ENCODE measurements around the gene C1orf198. TPM values are rescaled to one million over a fixed set of nuclear protein-coding genes. Genes with fewer than 3 reads are reported as not detected.

Gene C1orf198
- polyA plus RNA-seq, 2 of the 4 experiments (the other 2 are of a cell fraction): 12.0 to 20.4 TPM

- no peak for DNase-seq (ENCODE audit: low read depth in 1 of 2, low spot score in 1 of 2)
- no peak for FAIRE-seq
- Histone ChIP-seq H3K9me3 (no peaks in the 10 kb centered on the region), H3K4me3 (no peak overlapping the region), H3K4me1 (no peaks in the 10 kb centered on the region), H3K4me2 (no peak overlapping the region), H3K27ac (no peak overlapping the region)
- 27% methylated on average over 3 of the region's 3 CpGs for WGBS (ENCODE audit: missing lambda C conversion rate)
- no peak for ATAC-seq
- ChIA-PET CTCF (interaction anchor here (0.6 to 1.3 kb wide), 3 partner anchors 36 to 258 kb away, joined by 3 read pairs; no protein-coding TSS in a partner anchor), POLR2A (no interaction called here)
- TF ChIP-seq CHD2 (IDR thresholded peaks at IDR 0.05; ENCODE audit: low read length, partially characterized antibody) (no peak), MAZ (IDR thresholded peaks at IDR 0.05; ENCODE audit: borderline replicate concordance, low read depth, low read length) (no peak), MYC (IDR thresholded peaks at IDR 0.05; ENCODE audit: borderline replicate concordance, low read length) (no peak), HES2 (IDR thresholded peaks at IDR 0.05) (no peak), CHD4 (IDR thresholded peaks at IDR 0.05; ENCODE audit: borderline replicate concordance) (no peak), GATA3 (IDR thresholded peaks at IDR 0.05; ENCODE audit: borderline replicate concordance) (no peak), RCOR1 (IDR thresholded peaks at IDR 0.05; ENCODE audit: low read depth, low read length) (no peak), EP300 (IDR thresholded peaks at IDR 0.05) (no peak), HDAC2 (IDR thresholded peaks at IDR 0.05) (no peak), CBX8 (IDR thresholded peaks at IDR 0.05) (no peak), FOSB (CRISPR knock-in tag; IDR thresholded peaks at IDR 0.05) (no peak), HEYL (CRISPR knock-in tag; IDR thresholded peaks at IDR 0.05) (no peak), PBX3 (IDR thresholded peaks at IDR 0.05) (no peak), USF2 (IDR thresholded peaks at IDR 0.05) (no peak)
Observed at GRCh38 chr1:230834292-230834691, 34.0 kb downstream of the C1orf198 start.

DNA sequence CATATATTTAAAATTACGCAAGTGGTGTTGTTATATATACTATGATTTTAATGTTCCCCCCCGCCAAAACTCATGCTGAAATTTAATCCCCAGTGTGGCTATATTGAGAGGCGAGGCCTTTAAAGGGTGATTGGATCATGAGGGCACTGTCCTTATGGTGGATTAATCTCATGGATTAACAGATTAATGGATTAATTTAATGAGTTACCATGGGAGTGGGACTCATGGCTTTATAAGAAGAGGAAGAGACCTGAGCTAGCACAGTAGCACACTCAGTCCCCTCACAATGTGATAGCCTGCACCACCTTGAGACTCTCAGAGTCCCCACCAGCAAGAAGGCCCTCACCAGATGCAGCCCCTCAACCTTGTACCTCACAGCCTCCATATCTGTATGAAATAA is 34.8 kb downstream of the C1orf198 start:
- Histone ChIP-seq H3K4me2 (no peak overlapping the region), H3K9me3 (no peaks in the 10 kb centered on the region), H3K27ac (no peak overlapping the region), H3K4me3 (no peak overlapping the region), H3K4me1 (no peaks in the 10 kb centered on the region)
- DNase-seq (ENCODE audit: low read depth in 1 of 2, low spot score in 1 of 2) (no peak), ATAC-seq (no peak), FAIRE-seq (no peak)
- no peak for TF ChIP-seq GATA3 (IDR thresholded peaks at IDR 0.05; ENCODE audit: borderline replicate concordance)
- ChIA-PET POLR2A (no interaction called here), CTCF (interaction anchor here (1.3 kb wide), 1 partner anchor 36 kb away, joined by 3 read pairs; no protein-coding TSS in a partner anchor)
- 93% methylated on average over 3 of the region's 3 CpGs for WGBS (ENCODE audit: missing lambda C conversion rate)

DNA sequence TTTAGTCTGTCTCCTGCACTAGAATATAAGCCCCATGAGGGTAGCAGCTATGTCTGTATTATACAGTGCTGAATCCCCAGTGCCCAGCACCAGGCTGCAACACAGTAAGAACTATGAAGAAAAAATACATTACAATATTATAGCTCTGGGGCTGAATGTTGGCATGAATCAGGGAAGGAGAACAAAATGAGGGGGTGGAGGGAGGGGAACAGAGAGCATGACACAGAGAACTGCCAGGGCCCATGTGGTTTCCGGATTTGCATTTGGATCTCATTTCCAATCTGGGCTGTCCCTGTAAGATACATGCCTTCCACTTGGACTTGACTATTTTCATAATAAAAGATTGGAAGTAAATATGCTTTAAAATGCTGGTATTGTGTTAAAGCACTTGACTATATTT is 35.8 kb downstream of the C1orf198 start:
- H3K4me1 ChIP-seq: no peaks in the 10 kb centered on the region
- no peak for DNase-seq (ENCODE audit: low read depth in 1 of 2, low spot score in 1 of 2)
- H3K4me2 ChIP-seq: no peak overlapping the region
- no peak for ATAC-seq
- no peak for FAIRE-seq
- no peak overlapping the region for H3K27ac ChIP-seq
- H3K9me3 ChIP-seq: no peaks in the 10 kb centered on the region
- no peak for TF ChIP-seq HOXB5 (CRISPR knock-in tag; IDR thresholded peaks at IDR 0.05)
- TF ChIP-seq CTCF (IDR thresholded peaks at IDR 0.05): no peak
- no peak for TF ChIP-seq ESRRA (IDR thresholded peaks at IDR 0.05; ENCODE audit: borderline replicate concordance, low read length)
- TF ChIP-seq PHF8 (IDR thresholded peaks at IDR 0.05; ENCODE audit: borderline replicate concordance, low read depth): no peak
- no peak overlapping the region for H3K4me3 ChIP-seq
- 93% methylated on average over 1 of the region's 1 CpG for WGBS (ENCODE audit: missing lambda C conversion rate)
- POLR2A ChIA-PET: no interaction called here
- CTCF ChIA-PET: interaction anchor here (0.7 to 1.2 kb wide), 2 partner anchors 34 to 37 kb away, joined by 3 read pairs; no protein-coding TSS in a partner anchor
